ENCODE measurements around the gene RTL10.
"Not testable (repeated sequence)": the region's sequence is repeated elsewhere in the genome, so short reads cannot be mapped to it uniquely, and the experiment has no call there.

The RTL10 gene

DNA sequence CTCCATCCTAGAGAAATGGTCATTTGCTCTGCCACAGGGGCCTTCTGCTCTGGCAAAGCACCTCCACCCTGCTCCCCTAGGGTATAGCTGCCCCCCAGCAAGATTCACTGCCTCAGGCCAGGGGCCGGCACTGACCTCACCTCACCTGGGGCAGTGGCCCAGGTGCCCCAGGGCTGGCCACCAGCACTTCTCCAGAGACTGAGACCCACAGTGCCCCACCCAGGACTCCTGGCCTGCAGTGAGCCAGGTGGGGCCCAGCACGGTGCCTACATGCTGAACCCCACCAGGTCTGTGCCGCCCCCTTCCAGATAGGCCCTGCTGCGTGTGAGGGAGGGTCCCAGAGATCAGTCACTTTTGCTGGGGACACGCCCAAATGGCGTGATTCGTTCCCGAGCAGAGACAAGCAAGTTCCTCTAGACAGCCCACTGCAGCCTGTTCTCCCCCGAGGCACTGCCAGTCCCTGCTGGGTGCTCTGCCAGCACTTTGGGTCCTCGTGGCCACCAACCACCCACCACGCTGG lies 10.8 kb downstream of the RTL10 start:
- no peak for DNase-seq (ENCODE audit: low spot score)

GRCh38 chr22:19843107-19843856 lies 11.4 kb downstream of the RTL10 start:
- no peak for DNase-seq (ENCODE audit: low spot score)

GRCh38 chr22:19842393-19843106 lies 12.1 kb downstream of the RTL10 start:
- no peak for DNase-seq (ENCODE audit: low spot score)

- no peak for DNase-seq (ENCODE audit: low spot score)
Observed at GRCh38 chr22:19841641-19842392, 12.9 kb downstream of the RTL10 start.

DNA sequence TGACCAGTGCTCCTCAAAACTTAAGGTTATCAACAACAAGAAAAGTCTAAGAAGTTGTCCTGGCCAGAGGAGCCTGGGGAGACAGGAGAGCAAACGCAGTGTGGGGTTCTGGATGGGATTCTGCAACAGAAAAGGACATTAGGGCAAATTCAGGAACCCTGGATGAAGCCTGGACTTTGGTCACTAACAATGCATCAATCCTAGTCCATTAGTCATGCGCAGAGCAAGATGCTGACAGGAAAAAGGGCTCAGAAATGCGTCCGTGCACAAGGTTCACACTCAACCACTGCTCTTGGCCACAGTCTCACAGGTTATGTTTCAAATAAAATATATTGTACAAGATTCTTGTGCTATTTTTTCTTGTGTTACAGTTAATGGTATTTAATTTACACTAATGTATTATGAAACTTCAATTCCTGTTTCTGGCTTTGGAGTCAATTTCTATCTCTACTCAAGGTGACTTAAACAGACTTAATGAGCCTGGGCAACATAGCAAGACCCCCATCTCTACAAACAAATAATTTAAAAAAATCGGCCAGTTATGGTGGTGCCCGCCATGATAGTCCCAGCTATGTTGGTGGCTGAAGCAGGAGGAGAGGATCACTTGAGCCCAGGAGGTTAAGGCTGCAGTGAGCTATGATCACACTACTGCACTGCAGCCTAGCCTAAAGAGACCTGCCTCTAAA lies 13.6 kb downstream of the RTL10 start:
- no peak for DNase-seq (ENCODE audit: low spot score)

- DNase-seq (ENCODE audit: low spot score), result no peak
Observed at GRCh38 chr22:19840059-19840458, 14.6 kb downstream of the RTL10 start.

DNA sequence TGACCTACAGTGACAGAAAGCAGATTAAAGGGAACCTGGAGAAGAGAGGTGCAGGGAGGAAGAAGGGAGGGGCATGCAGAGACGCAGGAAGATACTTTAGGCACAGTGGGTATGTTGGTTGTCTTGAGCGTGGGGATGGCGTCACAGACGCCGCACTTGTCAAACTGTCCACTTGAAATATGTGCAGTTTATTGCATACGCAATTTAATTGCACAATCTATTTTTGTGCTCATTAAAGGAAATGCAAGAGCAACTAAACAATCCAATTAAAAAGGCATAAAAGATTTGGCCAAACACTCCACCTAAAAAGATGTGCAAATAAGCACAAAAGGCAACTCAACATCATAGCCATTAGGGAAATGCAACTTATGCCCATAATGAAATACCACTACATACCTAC lies 16.8 kb downstream of the RTL10 start:
- DNase-seq (ENCODE audit: low spot score), result no peak

DNA sequence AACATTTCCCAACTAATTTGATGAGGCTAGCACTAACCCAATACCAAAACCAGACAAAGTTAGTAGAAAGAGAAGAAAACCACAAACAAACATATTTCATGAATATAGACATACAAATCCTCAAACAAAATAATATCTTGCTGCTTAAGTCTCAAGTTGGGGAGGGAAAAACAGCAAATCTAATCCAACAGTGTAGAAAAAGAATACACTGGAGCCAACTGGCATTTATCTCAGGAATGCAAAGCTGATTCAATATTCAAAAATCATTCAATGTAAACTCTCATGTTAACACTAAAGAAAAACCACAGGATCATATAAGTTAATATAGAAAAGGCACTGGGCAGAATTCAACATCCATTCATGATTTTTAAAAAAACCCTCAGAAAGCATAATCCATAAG lies 18.2 kb downstream of the RTL10 start:
- DNase-seq (ENCODE audit: low spot score), result no peak

DNA sequence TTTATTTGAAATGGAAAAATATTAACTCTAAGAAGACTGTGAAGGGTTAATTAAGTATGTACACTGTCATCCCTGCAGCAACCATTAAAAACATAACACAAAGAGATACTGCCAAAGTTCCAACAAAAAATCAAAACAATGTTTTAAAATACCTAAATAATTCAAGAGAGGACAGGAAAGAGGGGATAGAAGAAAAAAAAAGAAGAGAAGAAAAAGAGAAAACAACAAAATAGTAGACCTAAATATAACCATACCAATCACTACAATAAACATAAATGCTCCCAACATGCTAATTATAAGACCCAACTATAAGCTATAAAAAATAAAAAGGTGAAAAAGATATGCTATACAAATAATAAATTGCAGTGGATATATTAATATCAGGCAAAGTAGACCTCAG lies 20.1 kb downstream of the RTL10 start:
- DNase-seq (ENCODE audit: low spot score), result no peak

DNA sequence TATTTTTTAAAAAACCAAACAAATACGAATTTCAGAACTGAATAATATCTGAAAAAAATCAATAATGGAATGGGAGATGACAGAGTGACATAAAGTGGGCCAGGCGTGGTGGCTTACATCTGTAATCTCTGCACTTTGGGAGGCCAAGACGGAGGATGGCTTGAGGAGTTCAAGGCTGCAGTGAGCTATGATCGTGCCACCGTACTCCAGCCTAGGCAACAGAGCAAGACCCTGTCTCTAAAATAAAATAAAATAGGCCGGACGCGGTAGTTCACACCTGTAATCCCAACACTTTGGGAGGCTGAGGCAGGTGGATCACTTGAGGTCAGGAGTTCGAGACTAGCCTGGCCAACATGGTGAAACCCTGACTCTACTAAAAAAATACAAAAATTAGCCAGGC lies 21.3 kb downstream of the RTL10 start:
- not testable (repeated sequence) for DNase-seq (ENCODE audit: low spot score)

DNA sequence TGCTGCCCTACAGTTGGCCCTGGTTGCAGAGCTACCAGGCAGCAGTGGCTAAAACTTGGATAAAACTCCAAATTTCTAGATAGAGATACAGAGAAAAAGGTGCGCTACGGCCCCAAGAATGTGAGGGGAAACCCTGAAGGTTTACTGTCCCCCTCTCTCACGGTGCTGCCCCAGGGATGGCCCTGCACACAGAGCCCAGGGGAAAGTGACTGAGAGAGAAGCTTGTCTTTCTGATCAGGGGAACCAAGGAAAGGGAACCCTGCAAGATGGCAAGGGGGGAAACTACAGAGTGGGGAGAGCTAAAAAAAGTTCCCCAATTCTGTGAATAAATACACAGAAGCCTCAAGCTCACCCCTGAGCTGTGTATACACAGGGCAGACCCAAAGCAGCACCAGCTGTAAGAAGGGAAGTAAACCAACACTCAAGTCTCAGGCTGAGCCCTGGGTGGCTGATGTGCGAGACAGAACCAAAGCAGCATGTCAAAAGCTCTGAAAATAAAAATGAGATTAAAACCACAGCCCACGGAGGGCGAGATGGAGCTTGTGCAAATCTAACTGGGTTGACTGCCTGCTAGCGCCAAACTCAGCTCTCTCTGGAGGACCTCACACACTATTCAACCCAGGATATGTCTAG lies 22.1 kb downstream of the RTL10 start:
- no peak for DNase-seq (ENCODE audit: low spot score)

- not testable (repeated sequence) for DNase-seq (ENCODE audit: low spot score)
Observed at GRCh38 chr22:19831979-19832378, 22.7 kb downstream of the RTL10 start.

DNA sequence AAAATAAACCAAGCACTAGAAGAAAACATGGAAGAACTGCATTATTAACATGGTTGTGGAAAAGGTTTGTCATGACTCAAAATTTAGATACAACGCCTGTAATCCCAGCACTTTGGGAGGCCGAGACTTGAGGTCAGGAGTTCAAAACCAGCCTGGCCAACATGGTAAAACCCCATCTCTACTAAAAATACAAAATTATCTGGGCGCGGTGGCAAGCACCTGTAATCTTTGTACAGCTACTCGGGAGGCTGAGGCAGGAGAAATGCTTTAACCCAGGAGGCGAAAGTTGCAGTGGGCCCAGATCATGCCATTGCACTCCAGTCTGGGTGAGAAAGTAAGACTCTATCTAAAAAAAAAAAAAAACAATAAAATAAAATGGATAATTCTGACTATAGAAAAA lies 23.7 kb downstream of the RTL10 start:
- no peak for DNase-seq (ENCODE audit: low spot score)

GRCh38 chr22:19828035-19828401 lies 26.7 kb downstream of the RTL10 start:
- no peak for DNase-seq (ENCODE audit: low spot score)

GRCh38 chr22:19827341-19828034 lies 27.2 kb downstream of the RTL10 start:
- no peak for DNase-seq (ENCODE audit: low spot score)

DNA sequence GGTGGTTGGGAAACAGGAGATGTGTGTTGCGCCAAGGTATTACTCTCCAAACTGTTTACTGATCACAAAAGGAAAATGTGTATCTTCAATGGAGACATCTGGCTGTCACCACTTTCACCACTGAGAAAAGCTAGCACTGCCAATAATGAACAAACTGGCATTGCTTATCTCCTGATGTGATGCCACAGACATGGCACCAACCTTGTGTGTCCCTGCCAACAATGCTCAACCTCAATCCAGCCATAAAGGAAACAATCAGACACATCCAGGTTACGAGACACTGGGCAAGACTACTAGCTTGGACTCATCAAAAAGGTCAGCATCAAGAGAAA lies 28.1 kb downstream of the RTL10 start:
- no peak for DNase-seq (ENCODE audit: low spot score)

DNA sequence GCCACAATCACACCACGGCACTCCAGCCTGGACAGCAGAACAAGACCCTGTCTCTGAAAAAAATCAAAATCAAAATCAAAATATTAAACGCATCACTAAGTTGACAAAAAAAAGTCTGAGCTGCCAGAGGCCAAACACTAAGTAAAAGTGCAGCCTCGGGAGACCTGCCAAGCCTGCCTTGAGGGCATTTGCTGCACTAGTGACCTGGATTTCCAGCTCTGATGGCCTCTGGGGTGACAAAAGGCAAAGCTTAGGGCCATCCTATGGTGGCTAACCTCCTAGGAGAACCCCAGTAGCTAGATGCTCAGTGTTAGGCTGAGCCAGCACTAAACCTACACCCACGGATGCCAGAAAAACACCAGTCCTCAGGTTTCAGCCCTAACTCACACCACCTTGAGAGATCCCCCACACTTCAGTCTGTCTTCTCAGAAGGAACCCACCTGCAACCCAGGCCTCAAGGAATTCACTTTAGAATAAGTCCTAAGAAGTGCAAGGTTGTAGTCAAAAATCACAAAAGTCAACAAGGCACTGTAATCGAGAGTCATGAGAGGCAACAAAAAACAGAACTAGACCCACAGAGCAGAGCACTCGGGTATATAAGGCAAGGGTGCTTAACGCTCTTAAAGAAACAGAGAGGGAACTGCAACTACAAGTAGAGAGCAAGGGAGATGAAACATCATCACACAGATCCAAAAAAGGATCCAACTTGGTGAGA lies 28.6 kb downstream of the RTL10 start:
- DNase-seq (ENCODE audit: low spot score), result no peak

GRCh38 chr22:19824926-19825339 lies 29.7 kb downstream of the RTL10 start:
- DNase-seq (ENCODE audit: low spot score), result no peak

- DNase-seq (ENCODE audit: low spot score), result no peak
Observed at GRCh38 chr22:19824212-19824925, 30.3 kb downstream of the RTL10 start.

GRCh38 chr22:19823902-19824211 lies 30.8 kb downstream of the RTL10 start:
- no peak for DNase-seq (ENCODE audit: low spot score)

Data from AG08396 (cell line).